HCT116 (cell line): ENCODE data around the gene BTBD6. TPM values are rescaled to one million over a fixed set of nuclear protein-coding genes. Genes with fewer than 3 reads are reported as not detected.

ENCODE experiments used
- ATAC-seq: fragments of 200-7000 bp; cut with Tn5 transposase; 2 replicates; pipeline ENCODE4 v1.9.1; 2020; ENCODE audit warnings: mild to moderate bottlenecking, moderate library complexity
- BruUV-seq: library from RNA; stranded (reverse); fragments of 400-500 nt; replicated peaks from 2 replicates; lab custom pipeline; 2021; lab: Mats Ljungman, UMichigan
- CTCF ChIA-PET: fragments of 300-600 bp; sonication (Branson Sonifier 250); formaldehyde crosslinking; loops from one replicate; lab custom pipeline; 2021; ENCODE audit warnings: antibody characterized with exemption; lab: Charles Lee
- POLR2A ChIA-PET: fragments of 300-600, 350-600 bp; sonication (Branson Sonifier 250); formaldehyde crosslinking; loops from one replicate; lab custom pipeline; 2021; ENCODE audit warnings: antibody characterized with exemption; lab: Charles Lee
- RAD21 ChIA-PET, 2 experiments: fragments of 300-600 bp; sonication (Branson Sonifier 250); formaldehyde crosslinking; loops; one replicate each; lab custom pipeline; 2023; ENCODE audit warnings: low total read pairs in 2 of 2; ENCODE audit not compliant: uncharacterized antibody in 2 of 2, unreplicated experiment in 2 of 2, low non-redundant PET in 1 of 2; lab: Charles Lee
- DNase-seq: peaks from one replicate; pipeline ENCODE4 v3.0.0-alpha.2; 2010; ENCODE audit warnings: low read depth, low spot score
- H2AFZ ChIP-seq: fragments of 200-600 bp; shearing (Covaris generic), sonication (generic); 2 replicates; pipeline ENCODE4 v1.6.1; 2017; ENCODE audit warnings: low read depth, mixed run types, mixed read lengths, antibody characterized with exemption, low read length; ENCODE audit not compliant: poor library complexity, severe bottlenecking
- H3K27ac ChIP-seq: 2 replicates; pipeline ENCODE4 v1.5.1; 2012; ENCODE audit warnings: low read depth, low read length
- H3K27me3 ChIP-seq: fragments of 200-600 bp; sonication (generic); 2 replicates; pipeline ENCODE4 v1.6.1; 2016; ENCODE audit warnings: mixed run types, low read length, mixed read lengths; ENCODE audit not compliant: insufficient read depth
- H3K36me3 ChIP-seq, 2 experiments: fragments of 200-500 bp in 1 of 2; fragments of 200-600 bp in 1 of 2; sonication (Bioruptor generic) in 1 of 2; sonication (generic) in 1 of 2; 2 replicates each; pipeline versions ENCODE4 v1.5.1 to v1.6.1; 2014 to 2016; ENCODE audit warnings: low read length in 2 of 2, inconsistent platforms in 1 of 2, mixed read lengths in 1 of 2, mixed run types in 1 of 2; ENCODE audit not compliant: insufficient read depth in 2 of 2, control insufficient read depth in 1 of 2
- H3K4me1 ChIP-seq, 2 experiments: fragments of 200-600 bp in 1 of 2; sonication (generic) in 1 of 2; 2 replicates each; pipeline versions ENCODE4 v1.5.1 to v1.6.1; 2012 to 2017; ENCODE audit warnings: low read length in 2 of 2, inconsistent platforms in 1 of 2, mild to moderate bottlenecking in 1 of 2, mixed read lengths in 1 of 2, mixed run types in 1 of 2, moderate library complexity in 1 of 2; ENCODE audit not compliant: insufficient read depth in 2 of 2, control insufficient read depth in 1 of 2
- H3K4me2 ChIP-seq: fragments of 200-600 bp; sonication (generic); 2 replicates; pipeline ENCODE4 v1.6.1; 2017; ENCODE audit warnings: mixed run types, low read length, mixed read lengths
- H3K4me3 ChIP-seq, 2 experiments: fragments of 200-600 bp in 1 of 2; sonication (generic) in 1 of 2; replicated peaks in 1 of 2; 2 replicates each; pipeline ENCODE4 v1.5.1; 2011 to 2016; ENCODE audit warnings: low read length in 2 of 2, control low read depth in 1 of 2, low read depth in 1 of 2, mild to moderate bottlenecking in 1 of 2, mixed read lengths in 1 of 2, mixed run types in 1 of 2
- H3K79me2 ChIP-seq: fragments of 200-600 bp; sonication (generic); 2 replicates; pipeline ENCODE4 v1.6.1; 2017; ENCODE audit warnings: mild to moderate bottlenecking, mixed run types, low read length, moderate library complexity, mixed read lengths; ENCODE audit not compliant: insufficient read depth
- H3K9ac ChIP-seq: fragments of 200-600 bp; sonication (generic); 2 replicates; pipeline ENCODE4 v1.6.1; 2016; ENCODE audit warnings: low read length, mixed read lengths
- H3K9me2 ChIP-seq: fragments of 200-600 bp; sonication (generic), shearing (Covaris generic); 2 replicates; pipeline ENCODE4 v1.6.1; 2017; ENCODE audit warnings: mixed run types, mild to moderate bottlenecking, moderate library complexity; ENCODE audit not compliant: insufficient read depth
- H3K9me3 ChIP-seq, 2 experiments: fragments of 200-500 bp in 1 of 2; fragments of 200-600 bp in 1 of 2; sonication (Bioruptor generic) in 1 of 2; sonication (generic) in 1 of 2; 2 replicates each; pipeline ENCODE4 v1.6.1; 2014 to 2017; ENCODE audit warnings: low read length in 2 of 2, mixed read lengths in 2 of 2, inconsistent platforms in 1 of 2, low read depth in 1 of 2, mild to moderate bottlenecking in 1 of 2, mixed run types in 1 of 2, moderate library complexity in 1 of 2; ENCODE audit not compliant: control insufficient read depth in 1 of 2, insufficient read depth in 1 of 2
- H4K20me1 ChIP-seq: fragments of 200-600 bp; sonication (generic), shearing (Covaris generic); 2 replicates; pipeline ENCODE4 v1.6.1; 2017; ENCODE audit warnings: mixed run types, mild to moderate bottlenecking, moderate library complexity; ENCODE audit not compliant: insufficient read depth
- CEBPB ChIP-seq: IDR thresholded peaks from 2 replicates; pipeline ENCODE4 v1.6.1; 2012; ENCODE audit warnings: low read depth
- EGR1 ChIP-seq: IDR thresholded peaks from 2 replicates; pipeline ENCODE4 v1.6.1; 2012; ENCODE audit warnings: low read depth
- ELF1 ChIP-seq: IDR thresholded peaks from 2 replicates; pipeline ENCODE4 v1.6.1; 2012; ENCODE audit warnings: low read depth, borderline replicate concordance
- EZH2 ChIP-seq: fragments of 200-600 bp; sonication (generic); IDR thresholded peaks from 2 replicates; pipeline ENCODE4 v1.6.1; 2017; ENCODE audit warnings: antibody characterized with exemption, mixed run types
- EZH2phosphoT487 ChIP-seq: fragments of 200-600 bp; IDR thresholded peaks from 2 replicates; pipeline ENCODE4 v1.6.1; 2018; ENCODE audit warnings: antibody characterized with exemption, borderline replicate concordance
- JUND ChIP-seq: IDR thresholded peaks from 2 replicates; pipeline ENCODE4 v1.6.1; 2012
- MAX ChIP-seq: IDR thresholded peaks from 2 replicates; pipeline ENCODE4 v1.6.1; 2012
- POLR2A ChIP-seq: IDR thresholded peaks from 2 replicates; pipeline ENCODE4 v1.7.0; 2011; ENCODE audit warnings: borderline replicate concordance; ENCODE audit not compliant: insufficient read depth, insufficient read length; ENCODE audit errors: extremely low read depth
- POLR2AphosphoS5 ChIP-seq: IDR thresholded peaks from 2 replicates; pipeline ENCODE4 v1.6.1; 2011; ENCODE audit warnings: mild to moderate bottlenecking, low read depth, low read length, moderate library complexity
- RAD21 ChIP-seq: IDR thresholded peaks from 2 replicates; pipeline ENCODE4 v1.6.1; 2012; ENCODE audit warnings: low read depth, mild to moderate bottlenecking
- SIN3A ChIP-seq: IDR thresholded peaks from 2 replicates; pipeline ENCODE4 v1.6.1; 2012; ENCODE audit warnings: low read depth
- SP1 ChIP-seq: IDR thresholded peaks from 2 replicates; pipeline ENCODE4 v1.6.1; 2012; ENCODE audit warnings: low read depth
- SRF ChIP-seq: IDR thresholded peaks from 2 replicates; pipeline ENCODE4 v1.6.1; 2012; ENCODE audit warnings: low read depth
- ZBTB33 ChIP-seq: IDR thresholded peaks from 2 replicates; pipeline ENCODE4 v1.6.1; 2011; ENCODE audit warnings: mild to moderate bottlenecking, low read length, moderate library complexity; ENCODE audit not compliant: insufficient replicate concordance; ENCODE audit errors: extremely low read depth
- ZFX ChIP-seq: fragments of 450-650 bp; IDR thresholded peaks from 2 replicates; pipeline ENCODE4 v1.6.1; 2017
- ZNF274 ChIP-seq: fragments of 200-500 bp; sonication (Bioruptor generic); IDR thresholded peaks from 2 replicates; pipeline ENCODE4 v1.6.1; 2014; ENCODE audit warnings: mild to moderate bottlenecking, low read depth, low read length, inconsistent platforms
- intact Hi-C: fragments of 100-400 bp; cut with micrococcal nuclease; formaldehyde crosslinking; loops from 2 replicates; pipeline ENCODE4 v1.10.0; 2022
- total RNA-seq: library from RNA; stranded (reverse); gene quantifications from one replicate; pipeline ENCODE4 v1.2.1, GENCODE V29; 2021; ENCODE audit not compliant: unreplicated experiment
- TF ChIP-seq, protein P1 (sequence below): IDR thresholded peaks from 2 replicates; pipeline ENCODE4 v1.6.1; 2012; ENCODE audit warnings: low read depth
- TF ChIP-seq, protein P2 (sequence below), 3 experiments: fragments of 200-600 bp in 1 of 3; sonication (generic) in 1 of 3; IDR thresholded peaks in 2 of 3; conservative IDR thresholded peaks in 1 of 3; 2 replicates each; pipeline ENCODE4 v1.5.1; 2012 to 2017; ENCODE audit warnings: low read depth in 2 of 3, low read length in 2 of 3, antibody characterized with exemption in 1 of 3, borderline replicate concordance in 1 of 3, control low read depth in 1 of 3, mild to moderate bottlenecking in 1 of 3, mixed read lengths in 1 of 3, mixed run types in 1 of 3, moderate library complexity in 1 of 3; ENCODE audit not compliant: insufficient read depth in 1 of 3
- TF ChIP-seq, protein P3 (sequence below): IDR thresholded peaks from 2 replicates; pipeline ENCODE4 v1.6.1; 2012

BTBD6 gene
- total RNA-seq, 1 experiment from 2014 or later, result 35.9 TPM

DNA sequence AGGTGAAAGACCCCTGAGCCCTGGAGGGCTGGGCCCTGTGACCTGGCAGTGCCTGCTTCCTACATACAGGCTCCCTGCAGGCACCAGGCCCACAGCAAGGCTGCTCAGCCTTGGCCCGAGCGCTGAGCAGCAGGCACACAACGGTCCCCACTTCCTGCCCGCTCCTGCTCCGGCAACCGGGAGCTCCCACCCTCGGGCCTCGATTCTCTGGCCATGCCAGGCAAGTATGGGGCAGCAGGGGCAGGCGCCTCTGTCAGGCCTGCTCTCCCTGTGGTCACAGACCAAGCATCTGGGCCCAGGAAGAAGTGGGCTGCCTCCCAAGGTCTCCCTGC lies 36.6 kb upstream of the BTBD6 start:
- Histone ChIP-seq H3K9ac (no peak overlapping the region), H3K4me1 (peaks cover 3 to 4% of the 10 kb centered on the region in 2 experiments; a peak in 2 of 4 replicates), H3K27ac (no peak overlapping the region), H3K4me2 (no peak overlapping the region), H3K4me3 (no peak overlapping the region), H3K9me2 (no peaks in the 10 kb centered on the region), H3K79me2 (no peaks in the 10 kb centered on the region), H4K20me1 (no peaks in the 10 kb centered on the region), H3K27me3 (no peaks in the 10 kb centered on the region), H2AFZ (no peak overlapping the region), H3K36me3 (no peaks in the 10 kb centered on the region), H3K9me3 (no peaks in the 10 kb centered on the region)
- TF ChIP-seq RAD21, result no peak
- TF ChIP-seq SIN3A, result no peak
- no peak for TF ChIP-seq ZNF274
- no peak for TF ChIP-seq CEBPB
- no peak for TF ChIP-seq SRF
- TF ChIP-seq, protein P1, sequence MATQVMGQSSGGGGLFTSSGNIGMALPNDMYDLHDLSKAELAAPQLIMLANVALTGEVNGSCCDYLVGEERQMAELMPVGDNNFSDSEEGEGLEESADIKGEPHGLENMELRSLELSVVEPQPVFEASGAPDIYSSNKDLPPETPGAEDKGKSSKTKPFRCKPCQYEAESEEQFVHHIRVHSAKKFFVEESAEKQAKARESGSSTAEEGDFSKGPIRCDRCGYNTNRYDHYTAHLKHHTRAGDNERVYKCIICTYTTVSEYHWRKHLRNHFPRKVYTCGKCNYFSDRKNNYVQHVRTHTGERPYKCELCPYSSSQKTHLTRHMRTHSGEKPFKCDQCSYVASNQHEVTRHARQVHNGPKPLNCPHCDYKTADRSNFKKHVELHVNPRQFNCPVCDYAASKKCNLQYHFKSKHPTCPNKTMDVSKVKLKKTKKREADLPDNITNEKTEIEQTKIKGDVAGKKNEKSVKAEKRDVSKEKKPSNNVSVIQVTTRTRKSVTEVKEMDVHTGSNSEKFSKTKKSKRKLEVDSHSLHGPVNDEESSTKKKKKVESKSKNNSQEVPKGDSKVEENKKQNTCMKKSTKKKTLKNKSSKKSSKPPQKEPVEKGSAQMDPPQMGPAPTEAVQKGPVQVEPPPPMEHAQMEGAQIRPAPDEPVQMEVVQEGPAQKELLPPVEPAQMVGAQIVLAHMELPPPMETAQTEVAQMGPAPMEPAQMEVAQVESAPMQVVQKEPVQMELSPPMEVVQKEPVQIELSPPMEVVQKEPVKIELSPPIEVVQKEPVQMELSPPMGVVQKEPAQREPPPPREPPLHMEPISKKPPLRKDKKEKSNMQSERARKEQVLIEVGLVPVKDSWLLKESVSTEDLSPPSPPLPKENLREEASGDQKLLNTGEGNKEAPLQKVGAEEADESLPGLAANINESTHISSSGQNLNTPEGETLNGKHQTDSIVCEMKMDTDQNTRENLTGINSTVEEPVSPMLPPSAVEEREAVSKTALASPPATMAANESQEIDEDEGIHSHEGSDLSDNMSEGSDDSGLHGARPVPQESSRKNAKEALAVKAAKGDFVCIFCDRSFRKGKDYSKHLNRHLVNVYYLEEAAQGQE, result no peak
- TF ChIP-seq, protein P2, sequence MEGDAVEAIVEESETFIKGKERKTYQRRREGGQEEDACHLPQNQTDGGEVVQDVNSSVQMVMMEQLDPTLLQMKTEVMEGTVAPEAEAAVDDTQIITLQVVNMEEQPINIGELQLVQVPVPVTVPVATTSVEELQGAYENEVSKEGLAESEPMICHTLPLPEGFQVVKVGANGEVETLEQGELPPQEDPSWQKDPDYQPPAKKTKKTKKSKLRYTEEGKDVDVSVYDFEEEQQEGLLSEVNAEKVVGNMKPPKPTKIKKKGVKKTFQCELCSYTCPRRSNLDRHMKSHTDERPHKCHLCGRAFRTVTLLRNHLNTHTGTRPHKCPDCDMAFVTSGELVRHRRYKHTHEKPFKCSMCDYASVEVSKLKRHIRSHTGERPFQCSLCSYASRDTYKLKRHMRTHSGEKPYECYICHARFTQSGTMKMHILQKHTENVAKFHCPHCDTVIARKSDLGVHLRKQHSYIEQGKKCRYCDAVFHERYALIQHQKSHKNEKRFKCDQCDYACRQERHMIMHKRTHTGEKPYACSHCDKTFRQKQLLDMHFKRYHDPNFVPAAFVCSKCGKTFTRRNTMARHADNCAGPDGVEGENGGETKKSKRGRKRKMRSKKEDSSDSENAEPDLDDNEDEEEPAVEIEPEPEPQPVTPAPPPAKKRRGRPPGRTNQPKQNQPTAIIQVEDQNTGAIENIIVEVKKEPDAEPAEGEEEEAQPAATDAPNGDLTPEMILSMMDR (IDR thresholded peaks at IDR 0.05 in 2 of 3, conservative IDR thresholded peaks at IDR 0.05 in 1 of 3; ENCODE audit: borderline replicate concordance in 1 of 3, insufficient read depth in 1 of 3, low read depth in 2 of 3, low read length in 2 of 3), result no peak
- TF ChIP-seq ZFX, result no peak
- TF ChIP-seq ZBTB33, result no peak
- no peak for TF ChIP-seq ELF1
- TF ChIP-seq, protein P3, sequence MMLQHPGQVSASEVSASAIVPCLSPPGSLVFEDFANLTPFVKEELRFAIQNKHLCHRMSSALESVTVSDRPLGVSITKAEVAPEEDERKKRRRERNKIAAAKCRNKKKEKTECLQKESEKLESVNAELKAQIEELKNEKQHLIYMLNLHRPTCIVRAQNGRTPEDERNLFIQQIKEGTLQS, result no peak
- no peak for TF ChIP-seq MAX
- TF ChIP-seq EZH2, result no peak
- TF ChIP-seq EGR1, result no peak
- TF ChIP-seq POLR2AphosphoS5, result no peak
- TF ChIP-seq JUND, result no peak
- TF ChIP-seq POLR2A, result no peak
- no peak for TF ChIP-seq EZH2phosphoT487
- TF ChIP-seq SP1, result no peak
- ChIA-PET RAD21 (no interaction called here), CTCF (no interaction called here), POLR2A (no interaction called here)
- BruUV-seq, result no TSS peak
- DNase-seq (no peak), ATAC-seq (no peak)
- intact Hi-C loops, result no loop called here
